GM12878 (cell line): Measurements from ENCODE around the gene CKS1B. TPM values are rescaled to one million over a fixed set of nuclear protein-coding genes. Genes with fewer than 3 reads are reported as not detected.
A peak's percentile ranks its signal among the peaks of the same experiment; 100 is the strongest.

Source experiments
- ATAC-seq: fragments of 200-7000 bp; cut with Tn5 transposase; 3 replicates; pipeline ENCODE4 v1.9.1; 2020; ENCODE audit warnings: mild to moderate bottlenecking, moderate library complexity
- BruUV-seq: library from RNA; stranded (reverse); fragments of 400-500 nt; replicated peaks from 2 replicates; lab custom pipeline; 2021; lab: Mats Ljungman, UMichigan
- CTCF ChIA-PET: fragments of 300-600 bp; sonication (Branson Sonifier 250); formaldehyde crosslinking; extraction: SDS; loops from one replicate; lab custom pipeline; 2021; ENCODE audit warnings: inconsistent platforms; lab: Yijun Ruan, JAX
- POLR2A ChIA-PET: fragments of 350-600 bp; formaldehyde crosslinking; extraction: SDS; loops from one replicate; lab custom pipeline; 2021; ENCODE audit warnings: inconsistent platforms; lab: Charles Lee
- RAD21 ChIA-PET: fragments of 300-600 bp; sonication (Branson Sonifier 250); formaldehyde crosslinking; loops from one replicate; lab custom pipeline; 2023; ENCODE audit warnings: antibody characterized with exemption; ENCODE audit not compliant: unreplicated experiment; lab: Charles Lee
- SMC1A ChIA-PET: fragments of 300-600 bp; sonication (Branson Sonifier 250); formaldehyde crosslinking; loops from one replicate; lab custom pipeline; 2023; ENCODE audit not compliant: unreplicated experiment, uncharacterized antibody; lab: Charles Lee
- DNase-seq: peaks from one replicate; pipeline ENCODE4 v3.0.0-alpha.2; 2011; ENCODE audit warnings: low read depth, low spot score
- FAIRE-seq: peaks from 3 replicates; lab custom pipeline; 2011; peaks lifted over from hg19 to GRCh38; lab: Jason Lieb, UNC
- H2AFZ ChIP-seq: 2 replicates; pipeline ENCODE4 v1.6.0; 2011; ENCODE audit warnings: low read depth, low read length, control low read depth; ENCODE audit not compliant: control insufficient read depth
- H3K27ac ChIP-seq: 2 replicates; pipeline ENCODE4 v1.5.1; 2011; ENCODE audit warnings: control low read depth; ENCODE audit not compliant: control insufficient read depth, insufficient read depth
- H3K27me3 ChIP-seq, 2 experiments: replicated peaks in 1 of 2; 2 replicates each; pipeline versions ENCODE4 v1.6.0 to v1.6.1; 2011; ENCODE audit warnings: low read length in 1 of 2; ENCODE audit not compliant: control insufficient read depth in 2 of 2, insufficient read depth in 2 of 2
- H3K36me3 ChIP-seq, 2 experiments: 2 replicates each; pipeline ENCODE4 v1.5.1; 2011; ENCODE audit warnings: low read length in 1 of 2; ENCODE audit not compliant: control insufficient read depth in 2 of 2, insufficient read depth in 2 of 2
- H3K4me1 ChIP-seq: 2 replicates; pipeline ENCODE4 v1.6.1; 2011; ENCODE audit warnings: mild to moderate bottlenecking, low read length, moderate library complexity, mixed read lengths; ENCODE audit not compliant: control insufficient read depth, insufficient read depth
- H3K4me2 ChIP-seq: 2 replicates; pipeline ENCODE4 v1.6.0; 2011; ENCODE audit warnings: control low read depth; ENCODE audit not compliant: control insufficient read depth, insufficient read depth
- H3K4me3 ChIP-seq: fragments of 200-600 bp; sonication (generic); 2 replicates; pipeline ENCODE4 v1.5.1; 2016
- H3K79me2 ChIP-seq: 2 replicates; pipeline ENCODE4 v1.6.0; 2011; ENCODE audit warnings: low read length; ENCODE audit not compliant: control insufficient read depth, insufficient read depth
- H3K9ac ChIP-seq: 2 replicates; pipeline ENCODE4 v1.8.0; 2011; ENCODE audit warnings: low read length, control low read depth, mixed read lengths; ENCODE audit not compliant: control insufficient read depth, insufficient read depth
- H3K9me3 ChIP-seq: replicated peaks from 3 replicates; pipeline ENCODE4 v1.5.1; 2011; ENCODE audit warnings: mild to moderate bottlenecking, low read length; ENCODE audit not compliant: control insufficient read depth, insufficient read depth
- H4K20me1 ChIP-seq: 2 replicates; pipeline ENCODE4 v1.6.0; 2011; ENCODE audit not compliant: control insufficient read depth, insufficient read depth
- ATF3 ChIP-seq: IDR thresholded peaks from 2 replicates; pipeline ENCODE4 v1.6.1; 2011; ENCODE audit warnings: low read depth, mild to moderate bottlenecking, low read length, moderate library complexity, borderline replicate concordance; ENCODE audit errors: extremely low read depth
- BRCA1 ChIP-seq: IDR thresholded peaks from 2 replicates; pipeline ENCODE4 v1.6.1; 2011; ENCODE audit warnings: low read depth, low read length, improper control_type of control experiment
- CBFB ChIP-seq: IDR thresholded peaks from 2 replicates; pipeline ENCODE4 v1.6.1; 2016; ENCODE audit warnings: antibody characterized with exemption, low read depth
- CEBPB ChIP-seq, 2 experiments: fragments of 150-350 bp in 1 of 2; IDR thresholded peaks; 2 replicates each; pipeline ENCODE4 v1.6.1; 2012 to 2014; ENCODE audit warnings: low read depth in 2 of 2, low read length in 2 of 2, borderline replicate concordance in 1 of 2, inconsistent platforms in 1 of 2
- CREB1 ChIP-seq: IDR thresholded peaks from 2 replicates; pipeline ENCODE4 v1.6.1; 2012; ENCODE audit warnings: low read depth, mild to moderate bottlenecking, inconsistent platforms
- EED ChIP-seq: sonication (generic); IDR thresholded peaks from 2 replicates; pipeline ENCODE4 v1.6.1; 2016; ENCODE audit warnings: antibody characterized with exemption, low read depth
- HDAC2 ChIP-seq: fragments of 200-600 bp; sonication (generic); IDR thresholded peaks from 2 replicates; pipeline ENCODE4 v1.6.1; 2017
- IKZF1 ChIP-seq: fragments of 450-650 bp; conservative IDR thresholded peaks from 2 replicates; pipeline ENCODE4 v1.6.1; 2017; ENCODE audit warnings: antibody characterized with exemption, mild to moderate bottlenecking
- IKZF2 ChIP-seq, 2 experiments: fragments of 450-650 bp; IDR thresholded peaks; 2 replicates each; pipeline ENCODE4 v1.6.1; 2017; ENCODE audit warnings: mild to moderate bottlenecking in 2 of 2, moderate library complexity in 2 of 2
- IRF4 ChIP-seq: IDR thresholded peaks from 2 replicates; pipeline ENCODE4 v1.6.1; 2011; ENCODE audit warnings: low read depth, low read length
- JUND ChIP-seq: IDR thresholded peaks from 2 replicates; pipeline ENCODE4 v1.6.1; 2012; ENCODE audit warnings: low read depth, mild to moderate bottlenecking, low read length, improper control_type of control experiment, moderate library complexity
- MYC ChIP-seq: IDR thresholded peaks from 2 replicates; pipeline ENCODE4 v1.6.1; 2011; ENCODE audit warnings: mild to moderate bottlenecking, low read length, moderate library complexity, inconsistent platforms; ENCODE audit not compliant: insufficient read depth, insufficient replicate concordance, insufficient read length, severe bottlenecking
- RAD21 ChIP-seq: IDR thresholded peaks from 2 replicates; pipeline ENCODE4 v1.6.1; 2011; ENCODE audit warnings: mild to moderate bottlenecking, low read depth, low read length, moderate library complexity; ENCODE audit not compliant: insufficient read depth
- SRF ChIP-seq, 2 experiments: IDR thresholded peaks; 2 replicates each; pipeline ENCODE4 v1.6.1; 2011; ENCODE audit warnings: low read depth in 2 of 2, low read length in 2 of 2, mild to moderate bottlenecking in 1 of 2, moderate library complexity in 1 of 2
- SUPT20H ChIP-seq: IDR thresholded peaks from 2 replicates; pipeline ENCODE4 v1.6.1; 2011; ENCODE audit warnings: low read depth, mild to moderate bottlenecking, low read length, moderate library complexity, borderline replicate concordance; ENCODE audit not compliant: control insufficient read depth
- TCF12 ChIP-seq: IDR thresholded peaks from 2 replicates; pipeline ENCODE4 v1.6.1; 2011; ENCODE audit warnings: low read depth, mild to moderate bottlenecking, low read length
- USF2 ChIP-seq: IDR thresholded peaks from 2 replicates; pipeline ENCODE4 v1.6.1; 2011; ENCODE audit warnings: low read depth, low read length, improper control_type of control experiment, borderline replicate concordance
- YBX1 ChIP-seq: fragments of 450-650 bp; IDR thresholded peaks from 2 replicates; pipeline ENCODE4 v1.6.1; 2016; ENCODE audit warnings: antibody characterized with exemption
- ZNF24 ChIP-seq: fragments of 450-650 bp; IDR thresholded peaks from 2 replicates; pipeline ENCODE4 v1.6.1; 2017; ENCODE audit warnings: antibody characterized with exemption, mild to moderate bottlenecking
- WGBS: methylation state at CpG from one replicate; pipeline ENCODE4 v1.1.6; 2016; ENCODE audit warnings: low lambda C conversion rate; ENCODE audit not compliant: insufficient replicate concordance, insufficient coverage; ENCODE audit errors: missing lambda C conversion rate; 5-methylcytosine and 5-hydroxymethylcytosine counted together
- in situ Hi-C: fragments of 300-500 bp; cut with MboI; formaldehyde crosslinking; loops from 9 replicates; pipeline ENCODE4 v1.14.3; 2018; ENCODE audit warnings: mixed read lengths
- intact Hi-C: fragments of 100-400 bp; cut with micrococcal nuclease; formaldehyde crosslinking; loops from one replicate; pipeline ENCODE4 v1.14.2; 2022; ENCODE audit not compliant: unreplicated experiment
- polyA plus RNA-seq, 11 experiments: library from polyadenylated mRNA; depleted of rRNA in 4 of 11; unstranded in 6 of 11; stranded (reverse) in 5 of 11; fragments of >200 nt; fragmentation: Nextera tagmentation in 4 of 11; fragmentation: Illumina TruSeq in 1 of 11; extraction: Ambion mirVana in 4 of 11; extraction: Trizol in 1 of 11; gene quantifications; 1 replicate in 1 of 11; 2 replicates in 10 of 11; pipeline versions ENCODE4 v1.2.1 to v1.2.3, GENCODE V29; 2011 to 2016; ENCODE audit warnings: inconsistent platforms in 2 of 11, missing spikeins in 2 of 11, low read depth in 1 of 11
- total RNA-seq, 4 experiments: library from RNA; depleted of rRNA in 3 of 4; stranded (reverse); fragments of >200 nt in 3 of 4; fragmentation: Illumina TruSeq in 1 of 4; extraction: Trizol in 1 of 4; gene quantifications; 2 replicates each; pipeline versions ENCODE4 v1.2.1 to v1.2.3, GENCODE V29; 2013 to 2021

The CKS1B gene
- total and polyA plus RNA-seq, 10 of the 15 experiments (the other 5 are each of a cell fraction or from before 2014, with no cell fraction given): 125 to 608 (median 364) TPM

GRCh38 chr1:155010211-155010918, 35.9 kb downstream of the CKS1B start:
- 48% methylated on average over 9 of the region's 11 CpGs for WGBS
- no peaks in the 10 kb centered on the region for H3K27me3 ChIP-seq
- ChIA-PET SMC1A (no interaction called here), CTCF (interaction anchor here (2.1 kb wide), 1 partner anchor 11 kb away, joined by 9 read pairs; no protein-coding TSS in a partner anchor), RAD21 (interaction anchor here (0.6 to 0.8 kb wide), 3 partner anchors 26 to 104 kb away, joined by 3 to 4 read pairs (median 3); no protein-coding TSS in a partner anchor), POLR2A (interaction anchor here (0.6 to 1.4 kb wide), 2 partner anchors 12 to 22 kb away, joined by 3 read pairs; no protein-coding TSS in a partner anchor)
- peaks cover 49% of the 10 kb centered on the region for H3K4me1 ChIP-seq
- intact Hi-C loops: no loop called here
- no peak for TF ChIP-seq BRCA1
- TF ChIP-seq USF2: no peak
- no peak for TF ChIP-seq ATF3
- TF ChIP-seq TCF12: no peak
- TF ChIP-seq EED: peak; percentile 69
- 0 out of 2 replicates have a peak, but pooled peaks have one; percentile 27 for TF ChIP-seq CBFB
- no peak for TF ChIP-seq MYC
- TF ChIP-seq SUPT20H: no peak
- no peak for TF ChIP-seq ZNF24
- TF ChIP-seq CEBPB (IDR thresholded peaks at IDR 0.05; ENCODE audit: borderline replicate concordance in 1 of 2, low read depth in 2 of 2, low read length in 2 of 2): no peak
- no peak for TF ChIP-seq JUND
- no peak for TF ChIP-seq IRF4
- no peak for TF ChIP-seq HDAC2
- TF ChIP-seq IKZF1: peak; percentile 40; the same call in 1 of the 2 replicates
- TF ChIP-seq RAD21: no peak
- TF ChIP-seq YBX1: no peak
- TF ChIP-seq IKZF2 (IDR thresholded peaks at IDR 0.05): 0 out of 4 replicates have a peak, but pooled peaks have one; percentile 22 to 25
- no peak for TF ChIP-seq CREB1
- no peak for TF ChIP-seq SRF (IDR thresholded peaks at IDR 0.05; ENCODE audit: low read depth in 2 of 2, low read length in 2 of 2)
- peak overlapping the region; percentile 15; the same call in 1 of the 2 replicates for H3K27ac ChIP-seq
- no peak overlapping the region; the same call in 1 of the 2 replicates for H3K9ac ChIP-seq
- H3K4me3 ChIP-seq: no peak overlapping the region
- H2AFZ ChIP-seq: no peak overlapping the region
- no TSS peak for BruUV-seq
- peak overlapping the region; percentile 69 for H3K4me2 ChIP-seq
- no peaks in the 10 kb centered on the region for H3K9me3 ChIP-seq
- no peak for ATAC-seq
- 0 out of 2 replicates have a peak, but pooled peaks cover 3% of the 10 kb centered on the region for H4K20me1 ChIP-seq
- peaks cover 0 to 10% of the 10 kb centered on the region in 2 experiments; a peak in 3 of 4 replicates for H3K36me3 ChIP-seq
- H3K79me2 ChIP-seq: peaks cover 33% of the 10 kb centered on the region
- no peak for DNase-seq
- FAIRE-seq: no peak
- in situ Hi-C loops: no loop called here
